ENCODE results near the gene SLC9A9.

Gene SLC9A9

DNA sequence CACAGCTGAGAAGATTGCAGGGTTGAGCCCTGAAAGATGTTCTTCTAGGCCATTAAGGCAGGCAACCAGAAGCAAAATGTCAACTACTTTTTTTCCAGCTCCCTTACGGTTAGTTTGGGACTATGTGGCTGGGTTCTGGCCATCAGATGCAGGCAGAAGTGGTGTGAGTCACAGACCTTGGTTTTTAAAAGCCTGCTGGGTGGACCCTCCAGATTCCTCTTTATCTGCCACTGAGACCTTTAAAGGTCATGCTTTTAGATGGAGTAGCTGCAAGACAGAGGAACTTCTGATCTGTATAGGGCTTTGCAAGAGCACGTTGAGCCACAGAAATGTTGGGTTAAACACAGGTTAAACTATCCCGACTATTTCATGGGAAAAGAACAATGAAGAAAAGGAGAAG lies 625.8 kb downstream of the SLC9A9 start:
- no peak for DNase-seq
- in situ Hi-C loops (cut with HindIII; ENCODE audit: low pct_ligation_motif_present, low pct_unique_long_range_greater_than_20kb, low sequenced_read_pairs): no loop called here

DNA sequence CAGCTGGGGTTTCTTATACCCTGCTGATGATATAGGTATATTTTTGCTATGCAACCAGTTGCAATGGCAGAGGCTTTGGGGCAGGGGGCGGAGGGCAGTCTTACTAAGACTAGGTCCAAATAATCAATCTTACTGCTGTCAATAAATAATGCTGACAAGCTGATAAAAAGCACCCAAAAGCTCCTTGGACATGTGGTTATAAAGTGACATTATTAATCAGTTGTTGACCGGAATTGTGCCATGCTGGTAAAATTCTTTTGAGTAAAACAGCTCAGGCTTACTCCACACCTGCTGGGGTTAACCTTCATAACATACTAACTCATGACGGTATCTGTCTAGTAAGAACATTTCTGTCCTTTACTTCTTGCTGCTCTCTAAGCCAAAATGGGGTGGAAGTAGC lies 626.8 kb downstream of the SLC9A9 start:
- in situ Hi-C loops (cut with HindIII; ENCODE audit: low pct_ligation_motif_present, low pct_unique_long_range_greater_than_20kb, low sequenced_read_pairs): no loop called here
- DNase-seq: no peak

DNA sequence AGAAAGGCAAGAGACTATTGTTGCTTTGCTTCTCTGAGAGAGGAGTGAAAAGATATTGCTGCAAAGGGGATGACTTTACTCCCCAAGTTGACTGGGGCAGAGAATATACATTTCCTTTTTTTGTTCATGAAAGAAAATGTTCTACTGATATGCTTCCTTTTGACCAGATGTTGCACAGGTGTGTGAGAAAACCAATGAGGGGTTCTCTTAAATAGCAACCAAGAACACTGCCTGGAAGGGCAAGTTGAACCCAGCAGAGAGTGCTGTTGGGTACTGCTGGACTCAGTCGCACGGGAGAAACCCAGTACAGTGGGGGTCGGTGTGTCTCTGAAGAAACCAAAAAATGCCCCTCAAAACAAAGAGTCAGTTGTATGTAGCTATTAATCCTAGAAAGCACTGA lies 627.5 kb downstream of the SLC9A9 start:
- in situ Hi-C loops (cut with HindIII; ENCODE audit: low pct_ligation_motif_present, low pct_unique_long_range_greater_than_20kb, low sequenced_read_pairs): no loop called here
- DNase-seq: no peak

DNA sequence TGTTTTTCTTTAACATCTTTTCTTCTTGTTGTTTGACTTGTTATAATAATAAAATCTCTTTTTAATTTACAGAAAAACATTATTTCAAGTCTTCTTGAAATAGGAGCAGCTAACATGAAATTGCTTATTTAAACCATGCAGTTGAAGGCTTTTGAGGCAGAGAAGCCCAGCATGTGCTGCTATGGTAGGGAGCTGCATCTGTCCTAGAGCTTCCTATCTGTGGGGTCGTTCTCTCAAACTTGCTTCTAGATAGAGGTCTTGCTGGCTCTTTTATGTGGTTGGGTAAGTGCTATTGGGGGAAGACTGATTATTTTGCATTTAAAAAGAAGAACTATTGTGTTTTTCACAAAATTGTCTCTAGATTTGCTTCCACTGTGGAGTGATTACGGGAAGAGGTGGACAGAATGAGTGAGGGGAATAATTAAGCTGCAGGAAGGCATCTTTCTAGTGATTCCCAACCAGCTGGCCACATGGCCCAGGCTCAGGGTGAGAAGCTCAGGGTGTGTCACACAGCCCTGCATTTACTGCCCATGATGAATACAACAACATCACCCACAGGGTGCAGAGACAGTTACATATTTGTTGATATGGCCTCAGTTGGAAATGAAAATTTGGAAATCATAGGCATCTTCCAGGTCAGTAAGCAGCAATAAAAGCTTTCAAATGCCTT lies 630.0 kb downstream of the SLC9A9 start:
- no peak for DNase-seq
- in situ Hi-C loops (cut with HindIII; ENCODE audit: low pct_ligation_motif_present, low pct_unique_long_range_greater_than_20kb, low sequenced_read_pairs): no loop called here

DNA sequence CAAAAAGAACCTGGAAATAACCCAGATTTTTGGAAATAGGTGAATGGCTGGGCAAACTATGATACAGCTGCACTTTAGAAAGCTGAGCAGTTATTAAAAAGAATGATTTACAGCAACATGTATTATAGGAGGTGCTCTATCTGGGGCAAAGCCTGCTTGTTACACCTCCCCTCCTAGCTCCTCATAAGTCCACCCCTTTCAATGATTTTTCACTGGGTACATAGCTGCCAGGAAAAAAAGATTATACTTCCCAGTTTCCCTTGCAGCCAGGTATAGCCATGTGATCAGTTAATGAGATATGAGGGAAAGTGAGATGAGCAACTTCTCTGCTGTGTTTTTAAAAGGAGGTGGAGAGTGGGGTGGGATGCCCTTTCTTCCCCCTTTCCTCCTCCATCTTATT lies 631.0 kb downstream of the SLC9A9 start:
- in situ Hi-C loops (cut with HindIII; ENCODE audit: low pct_ligation_motif_present, low pct_unique_long_range_greater_than_20kb, low sequenced_read_pairs): no loop called here
- DNase-seq: no peak

DNA sequence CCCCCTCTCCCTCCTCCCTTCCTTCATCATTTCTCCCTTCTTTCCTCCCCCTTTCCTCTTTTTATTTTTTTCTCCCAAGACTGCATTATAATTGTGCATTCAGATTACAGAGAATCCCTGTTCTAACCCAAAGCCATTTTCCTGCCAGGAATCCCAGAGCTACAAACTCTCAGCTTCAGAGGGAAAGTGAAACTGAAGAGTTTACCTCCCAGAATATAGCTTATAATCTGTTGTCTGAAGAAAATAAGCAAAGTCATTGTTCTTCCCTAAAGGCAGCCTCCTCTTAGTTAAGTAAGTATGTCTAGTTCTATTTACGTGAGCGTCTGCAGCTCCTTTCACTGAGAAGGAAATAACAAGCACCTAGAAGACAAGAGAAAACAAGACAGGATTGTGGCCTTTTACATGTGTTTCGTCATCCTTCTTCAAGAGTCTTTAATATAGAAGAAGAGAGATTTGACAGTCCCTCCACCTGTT lies 631.5 kb downstream of the SLC9A9 start:
- no peak for DNase-seq
- in situ Hi-C loops (cut with HindIII; ENCODE audit: low pct_ligation_motif_present, low pct_unique_long_range_greater_than_20kb, low sequenced_read_pairs): no loop called here
